NCI-H510A treated with DMSO at 0.1 percent for 48 hours (cell line): ENCODE data around the gene SRGAP3.
"Not testable (repeated sequence)": the region's sequence is repeated elsewhere in the genome, so short reads cannot be mapped to it uniquely, and the experiment has no call there.

Experiments used
- DNase-seq: peaks from one replicate; lab custom pipeline; 2025; lab: John Stamatoyannopoulos, UW

SRGAP3 gene

DNA sequence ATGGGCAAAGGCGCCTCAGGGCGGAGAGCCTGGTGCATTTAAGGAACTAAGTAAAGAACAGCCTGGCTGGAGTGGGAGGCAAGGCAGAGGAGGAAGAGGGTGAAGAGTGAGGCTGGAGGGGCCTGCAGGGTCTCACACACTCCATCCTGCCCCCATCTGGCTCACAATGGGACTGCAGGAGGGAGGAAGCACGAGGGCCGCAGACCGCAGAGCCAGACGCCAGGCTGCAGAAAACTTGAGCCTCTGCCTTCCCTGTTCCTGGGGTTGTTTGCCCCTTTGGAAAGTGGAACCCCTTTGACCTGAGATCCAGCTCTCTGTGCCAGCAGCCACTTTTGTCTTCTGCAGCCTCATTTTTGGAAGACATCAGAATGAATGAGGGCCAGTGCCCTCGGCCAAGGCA, 138.0 kb downstream of the SRGAP3 start:
- no peak for DNase-seq

DNA sequence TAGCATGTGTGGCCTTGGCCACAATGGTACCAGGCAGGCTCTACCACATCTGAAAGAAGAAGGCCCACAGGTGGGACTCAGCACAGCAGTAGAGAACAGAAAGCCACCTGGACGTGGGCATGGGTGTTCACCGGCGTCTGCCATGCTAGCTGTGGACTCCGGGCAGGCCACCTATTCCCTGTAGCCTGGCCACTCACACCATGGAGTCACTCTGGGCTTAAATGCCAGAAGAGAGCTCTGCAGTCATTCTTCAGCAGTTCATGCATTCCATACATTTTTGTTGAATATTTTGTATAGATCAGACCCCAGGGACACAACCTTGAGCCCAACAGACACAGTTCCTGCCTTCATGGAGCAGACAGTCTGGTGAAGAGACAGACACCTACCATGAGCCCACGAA, 138.6 kb downstream of the SRGAP3 start:
- no peak for DNase-seq

- no peak for DNase-seq
These were observed 139.1 kb downstream of the SRGAP3 start for GRCh38 chr3:9110316-9110715.

DNA sequence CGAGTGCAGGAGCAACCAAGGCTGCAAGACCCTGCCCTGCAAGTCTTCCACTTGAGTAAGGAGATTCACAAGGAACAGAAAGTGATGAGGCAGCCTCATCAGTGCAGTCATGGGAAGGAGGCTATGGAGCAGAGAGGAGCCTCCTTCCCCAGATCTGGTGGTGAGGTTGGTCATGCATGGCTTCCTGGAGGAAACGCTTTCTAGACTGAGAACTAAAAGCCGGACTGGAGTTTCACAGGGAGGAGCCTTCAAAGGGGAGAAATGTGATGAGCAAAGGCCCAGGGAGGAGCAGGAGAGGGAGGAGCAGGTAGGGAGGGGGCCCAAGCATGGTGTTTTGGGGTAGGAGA, 139.9 kb downstream of the SRGAP3 start:
- no peak for DNase-seq

- DNase-seq = no peak
These were observed 140.4 kb downstream of the SRGAP3 start for GRCh38 chr3:9108876-9109567.

DNA sequence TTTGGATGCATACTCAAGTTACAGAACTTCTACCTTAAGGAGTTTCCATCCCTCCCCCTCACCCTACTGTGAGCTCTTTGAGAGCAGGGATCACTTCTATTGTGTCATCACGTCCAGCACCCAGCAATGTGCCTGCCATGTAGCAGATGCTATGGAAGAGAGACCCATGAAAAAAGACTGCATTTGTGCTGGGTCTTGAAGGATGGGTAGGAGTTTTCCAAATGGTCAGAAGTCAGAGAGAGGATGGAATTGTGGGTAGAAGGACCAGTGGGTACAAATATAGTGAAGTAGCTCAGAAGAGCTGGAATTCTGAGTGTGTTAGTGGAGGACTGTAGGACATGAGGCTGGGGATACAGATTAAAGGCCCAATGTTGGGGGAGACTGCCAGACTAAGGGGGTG, 141.7 kb downstream of the SRGAP3 start:
- DNase-seq = no peak

GRCh38 chr3:9105421-9105820, 144.0 kb downstream of the SRGAP3 start:
- no peak for DNase-seq

- no peak for DNase-seq
These were observed 145.3 kb downstream of the SRGAP3 start for GRCh38 chr3:9104121-9104520.

DNA sequence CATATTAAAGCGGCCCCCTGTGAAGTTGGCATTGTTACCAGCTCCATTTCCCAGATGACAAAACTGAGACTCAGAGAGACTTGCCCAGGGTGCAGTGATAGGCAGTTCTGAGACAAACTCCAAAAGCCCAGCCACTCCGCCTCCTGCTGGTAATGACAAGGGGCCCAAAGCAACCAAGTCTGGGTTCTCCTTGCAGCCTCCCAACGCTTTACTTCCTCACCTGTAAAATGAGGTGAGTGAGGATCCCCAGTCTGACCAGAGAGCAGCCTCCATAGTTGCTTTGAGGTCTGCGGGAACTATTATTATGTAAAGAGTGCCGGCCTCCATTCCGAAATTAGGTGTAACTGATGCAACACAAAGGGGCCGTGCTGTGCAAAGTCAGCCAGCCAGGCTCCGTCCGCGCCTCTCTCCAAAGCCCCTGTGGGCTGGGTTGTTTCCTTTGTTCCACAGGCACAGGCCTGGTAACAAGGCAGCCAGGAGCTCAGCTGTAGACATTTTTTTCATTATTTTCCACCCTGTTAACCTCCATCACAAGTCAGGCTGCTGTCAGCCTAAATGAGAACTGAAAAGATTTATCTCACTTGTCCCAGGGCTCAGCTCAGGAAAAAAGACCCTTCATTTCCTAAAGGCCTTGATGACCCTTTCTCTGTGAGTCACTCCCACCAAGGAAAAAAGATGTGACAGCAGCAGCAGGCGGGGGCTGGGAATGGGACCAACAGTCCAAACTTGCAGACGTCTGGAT, 147.0 kb downstream of the SRGAP3 start:
- DNase-seq = no peak

DNA sequence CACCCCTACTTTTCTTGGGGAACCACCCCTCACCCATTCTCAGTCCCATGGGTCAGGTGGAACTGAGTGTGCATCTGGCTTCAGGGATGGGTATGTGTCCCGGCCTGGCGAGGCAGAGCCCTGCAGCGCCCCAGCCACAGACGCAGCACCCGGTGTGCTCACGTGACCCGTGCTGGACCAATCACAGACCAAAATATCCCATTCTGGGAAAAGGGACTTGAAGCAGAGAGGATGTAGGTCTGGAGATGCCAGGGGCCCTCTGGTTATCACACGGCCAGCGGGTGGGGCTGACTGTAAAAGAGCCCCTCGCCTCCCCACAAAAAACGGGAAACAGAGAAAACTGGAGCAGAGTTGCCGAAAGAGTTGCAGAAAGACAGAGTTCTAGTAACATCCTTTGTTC, 148.2 kb downstream of the SRGAP3 start:
- no peak for DNase-seq

DNA sequence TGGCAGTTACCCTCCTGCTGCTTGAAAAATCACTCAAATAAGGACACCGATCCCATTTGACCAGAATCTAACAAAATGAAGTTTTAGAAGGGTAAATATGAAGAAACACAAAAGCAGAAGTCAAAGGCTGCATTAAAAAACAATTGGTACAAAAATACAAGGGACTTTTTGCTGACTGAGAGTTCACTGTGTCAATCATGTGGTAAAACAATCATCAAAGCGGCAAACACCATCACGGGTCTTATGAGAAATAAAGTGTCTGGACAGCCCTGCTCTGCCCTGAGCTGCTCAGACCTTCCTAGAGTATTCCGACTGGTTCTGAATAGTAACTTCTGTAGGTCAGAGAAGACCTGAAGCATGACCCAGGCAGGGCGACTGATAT, 148.9 kb downstream of the SRGAP3 start:
- DNase-seq = no peak

DNA sequence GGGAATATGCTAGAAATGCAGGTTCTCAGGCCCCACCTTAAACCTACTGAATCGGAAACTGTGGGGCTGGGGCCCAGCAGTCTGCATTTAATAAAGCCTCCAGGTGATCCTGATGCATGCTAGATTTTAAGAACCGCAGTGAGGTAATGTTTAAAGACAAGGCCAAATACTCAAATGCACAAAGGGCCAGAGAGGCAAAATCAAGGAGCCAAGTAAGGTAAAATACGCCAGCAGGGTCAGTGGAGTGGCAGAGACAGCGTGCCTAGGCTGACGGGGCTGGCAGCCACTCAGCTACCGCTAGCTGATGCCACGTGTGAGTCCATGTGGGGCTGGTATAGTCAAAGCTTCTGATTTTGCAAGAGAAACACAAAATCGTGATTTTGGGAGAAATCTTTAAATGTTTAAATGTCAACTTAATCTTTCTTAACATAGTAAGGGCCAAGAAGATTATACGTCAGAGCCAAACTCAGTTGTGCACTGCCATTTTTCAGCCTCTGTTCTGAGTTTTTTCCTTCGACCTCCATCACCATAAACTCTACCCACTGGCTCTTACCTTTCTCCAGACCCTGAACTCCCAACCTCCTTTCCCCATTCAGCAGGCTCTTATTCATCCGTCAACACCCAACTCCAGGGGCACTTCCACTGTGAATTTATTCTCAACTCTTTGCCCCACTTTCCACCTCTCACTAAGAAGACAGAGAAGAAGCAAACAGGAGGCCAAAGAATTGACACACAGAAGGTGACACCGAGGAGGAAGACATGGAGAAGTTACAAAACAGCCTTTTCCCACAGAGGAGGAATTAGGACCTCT, 149.5 kb downstream of the SRGAP3 start:
- no peak for DNase-seq

GRCh38 chr3:9098716-9099675, 150.4 kb downstream of the SRGAP3 start:
- peak; percentile 36 for DNase-seq

DNA sequence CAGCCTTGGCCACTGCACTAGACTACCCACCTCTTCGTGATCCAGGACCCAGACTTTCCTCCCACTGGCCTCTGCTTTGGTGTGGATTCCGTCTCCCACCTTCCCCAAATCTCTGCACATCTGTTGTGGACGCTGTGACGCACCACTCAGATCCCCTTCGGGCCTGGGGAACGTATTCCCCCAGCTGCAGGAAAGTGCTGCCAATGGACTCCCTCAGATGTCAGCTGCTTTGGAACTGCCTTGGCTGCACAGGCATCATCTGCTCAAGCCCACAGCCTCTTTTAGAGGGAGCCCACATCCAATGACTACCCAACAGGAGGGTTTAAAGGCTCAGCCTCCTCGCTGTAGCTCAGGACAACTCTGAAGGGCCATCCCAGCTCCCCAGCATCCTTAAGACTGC, 152.0 kb downstream of the SRGAP3 start:
- no peak for DNase-seq

DNA sequence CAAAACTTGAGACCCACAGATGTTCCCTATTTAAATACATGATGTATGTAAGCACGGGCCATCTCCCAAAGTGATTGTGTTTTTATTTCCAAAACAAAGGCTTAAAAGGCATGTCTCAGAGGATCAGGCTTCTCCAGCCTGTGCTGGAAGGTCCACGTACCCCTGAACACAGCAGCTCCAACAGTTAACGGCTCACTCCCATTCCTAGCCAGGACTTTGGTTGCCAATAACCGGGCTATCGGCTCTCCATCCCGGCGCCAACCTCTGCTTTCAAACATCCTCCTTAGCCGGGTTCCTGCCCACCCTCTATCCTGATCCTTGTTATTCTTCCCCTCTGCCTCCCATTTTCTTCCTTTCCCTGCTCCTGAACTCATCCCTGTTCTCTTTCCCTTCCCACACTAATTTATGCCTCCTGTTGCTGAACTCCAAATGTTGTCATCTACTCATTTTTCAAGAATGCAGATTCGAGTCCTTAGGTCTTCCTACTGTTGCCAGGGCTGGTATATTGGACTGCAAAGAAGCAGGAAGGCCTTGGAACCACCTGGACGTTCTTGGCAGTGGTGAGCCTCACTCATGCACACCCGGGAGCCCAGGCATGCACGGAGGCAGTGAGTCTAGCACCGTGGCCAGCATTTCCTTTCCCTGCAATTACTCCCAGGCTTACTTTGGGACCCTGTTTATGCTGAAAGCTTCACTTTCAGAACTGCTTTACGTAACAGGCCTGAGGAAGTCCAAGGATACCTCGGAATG, 157.8 kb downstream of the SRGAP3 start:
- DNase-seq = no peak

DNA sequence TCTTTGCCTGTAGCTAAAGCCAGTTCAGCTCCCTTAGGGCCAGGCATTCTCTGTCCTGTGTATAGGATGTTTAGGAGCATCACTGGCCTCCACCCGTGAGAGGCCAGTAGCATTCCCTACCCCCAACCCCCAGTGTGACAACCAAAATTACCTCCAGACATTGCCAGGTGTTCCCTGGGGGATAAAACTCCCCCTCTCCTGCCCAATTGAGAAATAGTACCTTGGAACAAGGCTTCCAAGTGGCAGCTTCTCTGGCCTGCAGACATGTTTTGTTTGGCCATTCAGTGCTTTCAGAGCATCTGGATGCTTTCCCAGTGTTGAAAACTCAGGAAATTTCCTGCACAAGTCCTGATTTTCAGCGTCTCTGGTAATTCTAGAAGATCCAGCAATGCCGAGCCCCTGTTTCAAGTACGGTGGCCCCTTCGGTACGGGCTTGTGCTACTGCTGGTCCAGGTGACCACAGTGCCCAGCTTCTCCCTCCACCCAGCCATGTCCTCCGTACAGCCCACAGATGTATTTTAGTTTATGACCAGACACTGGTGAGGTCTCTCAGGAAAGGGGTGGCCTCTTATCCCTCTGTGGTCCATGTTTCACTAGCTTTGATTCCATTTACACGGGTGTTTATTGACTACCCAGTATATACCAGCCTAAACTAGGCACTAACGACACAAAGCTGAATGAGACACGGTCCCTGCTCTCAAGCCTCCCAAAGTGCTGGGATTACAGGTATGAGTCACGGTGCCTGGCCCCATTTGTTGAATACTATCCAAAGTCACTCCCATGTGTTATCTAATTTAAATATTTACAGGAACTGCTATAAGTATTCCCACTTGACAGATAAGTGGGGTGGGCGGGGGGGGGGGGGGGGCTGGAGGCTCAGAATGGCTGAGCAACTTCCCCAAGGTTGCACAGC, 160.7 kb downstream of the SRGAP3 start:
- no peak for DNase-seq

GRCh38 chr3:9087831-9088413, 161.5 kb downstream of the SRGAP3 start:
- DNase-seq = no peak

DNA sequence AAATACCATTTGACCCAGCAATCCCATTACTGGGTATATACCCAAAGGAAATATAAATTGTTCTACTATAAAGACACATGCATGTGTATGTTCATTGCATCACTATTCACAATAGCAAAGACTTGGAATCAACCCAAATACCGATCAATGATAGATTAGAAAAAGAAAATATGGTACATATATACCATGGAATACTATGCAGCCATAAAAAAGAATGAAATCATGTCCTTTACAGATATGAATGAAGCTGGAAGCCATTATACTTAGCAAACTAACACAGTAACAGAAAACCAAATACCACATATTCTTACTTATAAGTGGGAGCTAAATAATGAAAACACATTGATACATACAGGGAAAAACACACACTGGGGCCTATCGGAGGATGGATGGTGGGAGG, 164.0 kb downstream of the SRGAP3 start:
- DNase-seq = not testable (repeated sequence)

DNA sequence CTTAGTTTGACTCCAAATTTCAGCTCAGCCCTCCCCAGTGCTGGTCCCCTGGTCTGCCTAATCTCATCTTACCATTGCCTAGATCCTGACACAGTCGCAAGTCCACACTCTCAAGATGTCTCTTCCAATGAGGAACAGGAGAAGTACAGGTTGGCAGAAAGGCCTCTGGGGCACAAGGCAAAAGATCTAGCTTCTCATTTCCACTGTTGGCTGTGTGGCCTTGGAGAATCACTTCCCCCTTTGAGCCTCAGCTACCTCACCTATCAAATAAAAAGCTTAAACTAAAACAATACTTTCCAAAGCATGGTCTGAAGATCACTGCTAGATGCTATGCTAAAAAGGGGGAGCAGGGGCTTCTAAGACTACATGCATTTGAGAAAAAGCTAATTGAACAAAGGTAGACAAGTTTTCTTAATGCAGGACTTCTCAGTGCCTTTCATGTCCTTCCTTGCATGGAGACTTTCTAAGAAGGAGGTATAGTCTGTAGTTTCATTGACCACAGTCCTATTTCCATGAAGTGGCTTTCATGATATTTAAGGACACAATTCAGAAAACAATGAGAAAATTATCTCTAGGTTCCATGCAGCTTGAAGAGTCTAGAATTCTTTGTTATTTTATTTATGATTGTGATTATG, 168.1 kb downstream of the SRGAP3 start:
- no peak for DNase-seq
